Lower leg skin (tissue), 3 donors: ENCODE measurements around the gene F9.

ENCODE experiments used
- POLR2A ChIP-seq, 2 donors: fragments of 450-650 bp; IDR thresholded peaks; one replicate each; pipeline ENCODE4 v1.6.1; 2016 to 2017; ENCODE audit warnings: antibody characterized with exemption in 2 of 2, mild to moderate bottlenecking in 1 of 2, moderate library complexity in 1 of 2
- TF ChIP-seq, protein P1 (sequence below), 3 donors: fragments of 450-650 bp; IDR thresholded peaks; one replicate each; pipeline ENCODE4 v1.5.1; 2016; ENCODE audit warnings: antibody characterized with exemption in 3 of 3, mild to moderate bottlenecking in 3 of 3, moderate library complexity in 2 of 3

DNA sequence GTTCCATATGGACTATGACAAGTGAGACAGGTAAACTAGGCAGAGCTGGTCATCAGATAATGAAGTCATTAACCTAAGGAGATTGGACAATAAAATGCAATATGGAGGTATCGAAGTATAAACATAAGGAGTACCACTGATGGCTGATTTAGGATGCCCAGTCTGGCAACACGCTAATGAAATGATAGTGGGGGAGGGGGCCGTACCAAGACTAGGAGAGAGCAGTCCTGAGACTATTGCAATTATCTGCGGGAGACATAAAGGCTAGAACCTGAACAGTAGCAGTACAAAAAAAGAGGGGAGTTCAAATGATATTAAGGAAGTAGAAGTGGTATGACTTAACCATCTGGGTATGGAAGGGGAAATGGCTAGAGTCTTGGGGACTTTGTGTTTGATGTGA is 2.3 kb downstream of the F9 start:
- TF ChIP-seq, protein P1, sequence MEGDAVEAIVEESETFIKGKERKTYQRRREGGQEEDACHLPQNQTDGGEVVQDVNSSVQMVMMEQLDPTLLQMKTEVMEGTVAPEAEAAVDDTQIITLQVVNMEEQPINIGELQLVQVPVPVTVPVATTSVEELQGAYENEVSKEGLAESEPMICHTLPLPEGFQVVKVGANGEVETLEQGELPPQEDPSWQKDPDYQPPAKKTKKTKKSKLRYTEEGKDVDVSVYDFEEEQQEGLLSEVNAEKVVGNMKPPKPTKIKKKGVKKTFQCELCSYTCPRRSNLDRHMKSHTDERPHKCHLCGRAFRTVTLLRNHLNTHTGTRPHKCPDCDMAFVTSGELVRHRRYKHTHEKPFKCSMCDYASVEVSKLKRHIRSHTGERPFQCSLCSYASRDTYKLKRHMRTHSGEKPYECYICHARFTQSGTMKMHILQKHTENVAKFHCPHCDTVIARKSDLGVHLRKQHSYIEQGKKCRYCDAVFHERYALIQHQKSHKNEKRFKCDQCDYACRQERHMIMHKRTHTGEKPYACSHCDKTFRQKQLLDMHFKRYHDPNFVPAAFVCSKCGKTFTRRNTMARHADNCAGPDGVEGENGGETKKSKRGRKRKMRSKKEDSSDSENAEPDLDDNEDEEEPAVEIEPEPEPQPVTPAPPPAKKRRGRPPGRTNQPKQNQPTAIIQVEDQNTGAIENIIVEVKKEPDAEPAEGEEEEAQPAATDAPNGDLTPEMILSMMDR (IDR thresholded peaks at IDR 0.05): no peak
- TF ChIP-seq POLR2A (IDR thresholded peaks at IDR 0.05): no peak
